ENCODE data around the gene NR2C2. TPM values are rescaled to one million over a fixed set of nuclear protein-coding genes. Genes with fewer than 3 reads are reported as not detected.
"Not testable (repeated sequence)": the region's sequence is repeated elsewhere in the genome, so short reads cannot be mapped to it uniquely, and the experiment has no call there.

The NR2C2 gene
- total RNA-seq (2014; rRNA removed; shearing (Covaris generic)) = 17.8 and 30.2 TPM in 2 replicates

DNA sequence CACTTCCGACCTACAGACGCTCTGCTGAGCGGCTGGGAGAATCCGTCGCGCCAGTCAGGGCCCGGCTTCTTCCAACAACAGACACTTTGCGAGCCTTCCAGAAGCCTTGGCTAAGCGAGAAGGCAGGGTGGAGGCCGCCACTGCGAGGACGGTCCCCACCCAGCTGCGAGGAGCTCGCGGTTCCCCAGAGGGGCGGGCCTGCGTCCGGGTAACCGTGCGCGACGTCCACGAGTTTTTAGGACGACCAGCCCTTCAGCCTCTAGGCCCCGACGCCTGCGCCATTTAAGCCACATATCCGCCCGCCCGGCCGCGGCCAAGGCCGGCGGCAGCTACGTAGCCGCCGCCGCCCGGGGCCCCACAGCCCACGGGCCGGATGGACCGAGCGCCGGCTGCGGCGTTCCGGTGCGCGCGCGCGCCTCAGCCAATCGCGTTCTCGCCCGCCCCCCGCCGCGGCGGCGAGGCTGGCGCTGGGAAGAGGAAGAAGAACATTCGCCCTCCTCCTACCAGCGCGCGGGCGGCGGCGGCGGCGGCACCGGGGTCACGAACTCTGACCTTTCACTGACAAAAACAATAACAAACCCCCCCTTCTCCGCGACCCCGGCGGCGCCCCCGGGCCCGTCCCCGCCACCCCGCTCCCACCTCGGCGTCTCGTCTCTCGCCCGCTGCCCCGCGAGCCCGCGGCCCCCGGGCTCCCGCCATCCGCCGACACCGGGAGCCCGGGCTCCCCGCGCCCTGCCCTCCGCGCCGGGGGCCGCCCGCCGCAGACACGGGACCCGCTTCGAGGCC is at the start of gene NR2C2:
Gene NR2C2 (plus strand): TSS at position 484 of the 786 bp plus-strand sequence. CDS start 56,332 bp downstream, outside the sequence.
- Histone ChIP-seq H3K9me3 (replicated peaks) (no peaks in the 10 kb centered on the region), H3K4me3 (peak within 1 kb of the TSS; percentile 73), H3K4me1 (replicated peaks) (peaks cover 15% of the 10 kb centered on the region), H3K27me3 (replicated peaks) (no peaks in the 10 kb centered on the region), H3K36me3 (peaks cover 61% of the 10 kb centered on the region), H3K27ac (peak within 1 kb of the TSS; percentile 99)
- DNase-seq (ENCODE audit: low read depth in 1 of 2, low spot score in 2 of 2) = peak; percentile 70 to 79

- Histone ChIP-seq H3K27me3 (replicated peaks) (no peaks in the 10 kb centered on the region), H3K9me3 (replicated peaks) (no peaks in the 10 kb centered on the region), H3K27ac (no peak overlapping the region), H3K4me1 (replicated peaks) (no peaks in the 10 kb centered on the region), H3K4me3 (no peak overlapping the region), H3K36me3 (no peaks in the 10 kb centered on the region)
- DNase-seq (ENCODE audit: low read depth in 1 of 2, low spot score in 2 of 2) = no peak
These were observed 48.5 kb upstream of the NR2C2 start for GRCh38 chr3:14898929-14899328.

DNA sequence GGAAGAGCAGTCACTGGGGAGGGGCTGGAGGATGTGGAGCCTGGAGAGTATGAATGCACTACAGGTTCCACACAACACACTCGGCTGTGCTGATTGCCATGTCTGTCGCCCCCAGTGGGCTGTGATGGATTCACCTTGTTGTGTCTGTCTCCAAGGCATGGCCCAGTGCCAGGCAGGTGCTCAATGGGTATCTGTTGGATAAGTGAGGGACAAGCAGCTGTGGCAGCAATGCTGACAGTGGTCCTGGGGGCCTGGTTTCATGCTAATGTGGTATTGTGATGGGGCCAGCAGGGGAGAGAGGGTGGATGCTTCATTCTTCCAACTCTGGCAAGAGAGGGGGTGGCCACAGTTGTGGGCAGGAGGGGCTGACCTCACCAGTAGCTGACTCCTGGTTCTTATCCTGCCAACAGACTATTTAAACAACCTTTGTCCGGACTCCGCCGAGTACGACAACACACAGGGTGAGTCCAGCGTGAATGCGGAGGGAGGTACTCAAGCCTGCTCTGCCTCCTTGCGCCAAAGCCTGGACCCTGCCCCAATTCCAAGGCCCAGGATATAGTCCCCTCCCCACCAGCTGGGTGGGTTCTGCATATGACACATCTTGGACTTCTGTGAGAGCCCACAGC is 47.3 kb upstream of the NR2C2 start:
- DNase-seq (ENCODE audit: low read depth in 1 of 2, low spot score in 2 of 2) = no peak
- Histone ChIP-seq H3K27me3 (replicated peaks) (no peaks in the 10 kb centered on the region), H3K4me3 (no peak overlapping the region), H3K27ac (no peak overlapping the region), H3K9me3 (replicated peaks) (no peaks in the 10 kb centered on the region), H3K36me3 (no peaks in the 10 kb centered on the region), H3K4me1 (replicated peaks) (no peaks in the 10 kb centered on the region)

- H3K4me1 ChIP-seq (replicated peaks) = no peaks in the 10 kb centered on the region
- no peaks in the 10 kb centered on the region for H3K9me3 ChIP-seq (replicated peaks)
- H3K27ac ChIP-seq = no peak overlapping the region
- DNase-seq (ENCODE audit: low read depth in 1 of 2, low spot score in 2 of 2) = no peak
- no peaks in the 10 kb centered on the region for H3K27me3 ChIP-seq (replicated peaks)
- no peaks in the 10 kb centered on the region for H3K36me3 ChIP-seq
- no peak overlapping the region for H3K4me3 ChIP-seq
These were observed 46.2 kb upstream of the NR2C2 start for GRCh38 chr3:14900881-14901873.

DNA sequence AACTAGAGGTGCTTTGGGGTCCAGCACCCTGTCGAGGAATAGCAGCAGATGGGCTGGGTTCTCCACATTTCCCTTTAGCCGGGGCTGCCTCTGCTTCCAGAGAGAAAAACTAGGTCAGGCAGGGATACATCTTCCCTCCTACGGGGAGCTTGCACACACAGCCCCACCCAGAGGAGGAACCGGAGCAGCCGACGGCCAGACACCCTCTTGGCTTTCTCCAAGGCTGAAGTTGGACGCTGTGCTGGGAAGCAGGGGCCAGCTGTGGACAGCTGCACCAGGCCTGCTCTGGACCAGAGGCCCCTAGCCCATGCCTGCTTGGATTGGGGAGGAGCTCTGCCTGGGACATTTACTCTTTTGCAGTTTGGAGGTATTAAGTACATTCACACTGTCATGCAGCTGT is 44.7 kb upstream of the NR2C2 start:
- DNase-seq (ENCODE audit: low read depth in 1 of 2, low spot score in 2 of 2) = no peak
- no peaks in the 10 kb centered on the region for H3K27me3 ChIP-seq (replicated peaks)
- no peak overlapping the region for H3K4me3 ChIP-seq
- H3K4me1 ChIP-seq (replicated peaks) = no peaks in the 10 kb centered on the region
- H3K9me3 ChIP-seq (replicated peaks) = no peaks in the 10 kb centered on the region
- no peak overlapping the region for H3K27ac ChIP-seq
- H3K36me3 ChIP-seq = no peaks in the 10 kb centered on the region

DNA sequence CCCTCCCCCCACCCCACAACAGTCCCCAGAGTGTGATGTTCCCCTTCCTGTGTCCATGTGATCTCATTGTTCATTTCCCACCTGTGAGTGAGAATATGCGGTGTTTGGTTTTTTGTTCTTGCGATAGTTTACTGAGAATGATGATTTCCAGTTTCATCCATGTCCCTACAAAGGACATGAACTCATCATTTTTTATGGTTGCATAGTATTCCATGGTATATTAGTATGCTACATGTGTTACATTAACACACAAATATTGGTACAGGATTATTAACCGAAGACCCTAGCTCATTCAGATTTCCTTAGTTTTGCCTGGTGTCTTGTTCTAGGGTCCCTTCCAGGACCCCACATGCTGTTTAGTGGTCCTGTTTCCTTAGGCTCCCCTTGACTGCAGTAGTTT is 43.9 kb upstream of the NR2C2 start:
- not testable (repeated sequence) for H3K9me3 ChIP-seq (replicated peaks); H3K4me1 ChIP-seq (replicated peaks); H3K27ac ChIP-seq; H3K4me3 ChIP-seq; H3K27me3 ChIP-seq (replicated peaks); H3K36me3 ChIP-seq; DNase-seq (ENCODE audit: low read depth in 1 of 2, low spot score in 2 of 2)

DNA sequence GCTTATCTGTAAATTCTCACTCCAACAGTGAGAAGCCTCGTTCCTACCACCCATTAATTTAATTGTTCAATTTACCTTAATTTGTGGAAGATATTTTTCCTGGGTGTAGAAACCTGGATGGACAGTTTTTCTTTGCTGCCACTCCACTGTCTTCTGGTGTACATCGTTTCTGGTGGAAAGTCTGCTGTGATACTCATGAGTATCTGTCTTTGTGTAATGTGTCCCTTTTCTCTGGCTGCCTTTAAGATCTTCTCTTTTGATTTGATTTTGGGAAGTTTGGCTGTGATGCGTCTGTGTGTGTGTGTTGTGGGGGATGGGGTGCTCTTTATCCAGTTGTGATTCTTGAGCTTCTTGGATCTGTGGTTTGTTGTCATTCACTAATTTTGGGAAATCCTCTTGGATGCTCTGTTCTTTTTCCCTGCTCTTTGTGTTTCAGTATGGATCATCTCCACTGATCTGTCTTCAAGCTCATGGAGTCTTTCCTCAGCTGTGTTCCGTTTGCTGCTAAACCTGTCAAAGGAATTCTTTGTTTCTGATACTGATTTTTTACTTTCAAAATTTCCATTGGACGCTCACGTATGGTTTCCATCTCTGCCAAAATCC is 42.2 kb upstream of the NR2C2 start:
- Histone ChIP-seq H3K4me1 (replicated peaks) (no peaks in the 10 kb centered on the region), H3K27me3 (replicated peaks) (peaks cover 4% of the 10 kb centered on the region), H3K27ac (no peak overlapping the region), H3K36me3 (no peaks in the 10 kb centered on the region), H3K9me3 (replicated peaks) (no peaks in the 10 kb centered on the region), H3K4me3 (no peak overlapping the region)
- no peak for DNase-seq (ENCODE audit: low read depth in 1 of 2, low spot score in 2 of 2)

- H3K27ac ChIP-seq = no peak overlapping the region
- H3K4me1 ChIP-seq (replicated peaks) = no peaks in the 10 kb centered on the region
- no peak overlapping the region for H3K4me3 ChIP-seq
- no peak for DNase-seq (ENCODE audit: low read depth in 1 of 2, low spot score in 2 of 2)
- H3K9me3 ChIP-seq (replicated peaks) = no peaks in the 10 kb centered on the region
- H3K27me3 ChIP-seq (replicated peaks) = peaks cover 4% of the 10 kb centered on the region
- H3K36me3 ChIP-seq = no peaks in the 10 kb centered on the region
These were observed 40.9 kb upstream of the NR2C2 start for GRCh38 chr3:14906355-14906971.

GRCh38 chr3:14907043-14907966 is 40.1 kb upstream of the NR2C2 start:
- Histone ChIP-seq H3K4me3 (no peak overlapping the region), H3K4me1 (replicated peaks) (no peaks in the 10 kb centered on the region), H3K27me3 (replicated peaks) (peaks cover 4% of the 10 kb centered on the region), H3K27ac (no peak overlapping the region), H3K9me3 (replicated peaks) (no peaks in the 10 kb centered on the region), H3K36me3 (no peaks in the 10 kb centered on the region)
- DNase-seq (ENCODE audit: low read depth in 1 of 2, low spot score in 2 of 2) = no peak

DNA sequence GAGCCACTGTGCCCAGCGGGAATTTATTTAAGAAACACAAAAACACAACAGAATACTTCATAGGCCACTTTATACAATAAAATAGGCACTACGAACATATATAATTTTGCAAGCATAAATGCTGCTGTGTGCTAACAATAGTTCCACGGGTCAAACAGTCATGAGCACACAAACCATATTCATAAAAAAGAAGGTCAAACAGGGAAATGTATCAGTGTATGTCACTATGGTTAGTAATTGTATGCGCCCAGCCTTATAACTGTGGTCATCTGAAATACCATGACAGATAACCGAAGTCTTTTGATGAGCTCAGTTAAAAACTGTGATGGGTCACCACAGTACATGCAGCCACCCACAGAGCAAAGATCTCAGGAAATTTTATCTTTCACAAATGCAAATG is 38.1 kb upstream of the NR2C2 start:
- Histone ChIP-seq H3K9me3 (replicated peaks) (no peaks in the 10 kb centered on the region), H3K4me1 (replicated peaks) (no peaks in the 10 kb centered on the region), H3K36me3 (no peaks in the 10 kb centered on the region), H3K27me3 (replicated peaks) (peaks cover 4% of the 10 kb centered on the region), H3K27ac (no peak overlapping the region), H3K4me3 (no peak overlapping the region)
- no peak for DNase-seq (ENCODE audit: low read depth in 1 of 2, low spot score in 2 of 2)

- Histone ChIP-seq H3K9me3 (replicated peaks) (no peaks in the 10 kb centered on the region), H3K4me1 (replicated peaks) (no peaks in the 10 kb centered on the region), H3K36me3 (no peaks in the 10 kb centered on the region), H3K4me3 (no peak overlapping the region), H3K27ac (no peak overlapping the region), H3K27me3 (replicated peaks) (peaks cover 4% of the 10 kb centered on the region)
- DNase-seq (ENCODE audit: low read depth in 1 of 2, low spot score in 2 of 2) = no peak
These were observed 35.7 kb upstream of the NR2C2 start for GRCh38 chr3:14911651-14912050.
